Uterus (tissue), 4 donors: ENCODE measurements around the gene BLTP3B. TPM values are rescaled to one million over a fixed set of nuclear protein-coding genes. Genes with fewer than 3 reads are reported as not detected.

Experiments
- DNase-seq, 2 donors: peaks; one replicate each; pipeline ENCODE4 v3.0.0-alpha.2; 2019 to 2020
- H3K27ac ChIP-seq, 2 donors: fragments of 200-600 bp; sonication (generic); 1 replicate in 1 of 2; 2 replicates in 1 of 2; pipeline ENCODE4 v1.5.1; 2016 to 2018
- H3K27me3 ChIP-seq, 2 donors: fragments of 200-600 bp; sonication (generic); one replicate each; pipeline ENCODE4 v1.5.1; 2018 to 2019; ENCODE audit warnings: control low read depth in 1 of 2
- H3K36me3 ChIP-seq, 2 donors: fragments of 200-600 bp; sonication (generic); one replicate each; pipeline ENCODE4 v1.5.1; 2019; ENCODE audit warnings: control low read depth in 1 of 2
- H3K4me1 ChIP-seq, 2 donors: fragments of 200-600 bp; sonication (generic); one replicate each; pipeline ENCODE4 v1.5.1; 2018 to 2019; ENCODE audit warnings: control low read depth in 1 of 2
- H3K4me3 ChIP-seq, 2 donors: fragments of 200-600 bp; sonication (generic); 1 replicate in 1 of 2; 2 replicates in 1 of 2; pipeline ENCODE4 v1.5.1; 2018 to 2019; ENCODE audit warnings: mild to moderate bottlenecking in 1 of 2
- H3K9me3 ChIP-seq, 2 donors: fragments of 200-600 bp; sonication (generic); one replicate each; pipeline ENCODE4 v1.5.1; 2019; ENCODE audit warnings: control low read depth in 1 of 2
- CTCF ChIP-seq, 4 experiments: fragments of 200-600 bp in 2 of 4; fragments of 450-650 bp in 2 of 4; sonication (generic) in 2 of 4; IDR thresholded peaks; one replicate each; pipeline ENCODE4 v1.5.1; 2016 to 2019; ENCODE audit warnings: antibody characterized with exemption in 4 of 4, mild to moderate bottlenecking in 2 of 4, moderate library complexity in 1 of 4
- POLR2A ChIP-seq, 2 donors: fragments of 450-650 bp; IDR thresholded peaks; one replicate each; pipeline ENCODE4 v1.6.1; 2016; ENCODE audit warnings: antibody characterized with exemption in 2 of 2, mild to moderate bottlenecking in 1 of 2, moderate library complexity in 1 of 2
- intact Hi-C: fragments of 100-400 bp; cut with DNase I; formaldehyde crosslinking; loops from one replicate; pipeline ENCODE4 v1.15.1; 2023; ENCODE audit warnings: low total_unique reads
- total RNA-seq, 4 donors: library from RNA; depleted of rRNA in 3 of 4; stranded (reverse); fragments of >200 nt in 3 of 4; gene quantifications; one replicate each; pipeline versions ENCODE4 v1.1.0 to v1.2.4, GENCODE V29; 2014 to 2023
- donor health status: DM: yes; HTN: yes; CAD: no.

BLTP3B gene
- total RNA-seq, 4 donors from 2014 or later = 9.7 to 42.0 (median 25.1) TPM

GRCh38 chr12:100141998-100142850 lies 450 bp downstream of the BLTP3B start:
- H3K27ac ChIP-seq = peak overlapping the region; percentile 93 to 98
- intact Hi-C loops = no loop called here
- peak; percentile 46 for DNase-seq
- peak; percentile 53 to 83 for TF ChIP-seq POLR2A (IDR thresholded peaks at IDR 0.05)
- TF ChIP-seq CTCF (IDR thresholded peaks at IDR 0.05) = no peak
- no peaks in the 10 kb centered on the region for H3K27me3 ChIP-seq
- H3K4me1 ChIP-seq = no peaks in the 10 kb centered on the region
- H3K36me3 ChIP-seq = no peaks in the 10 kb centered on the region
- H3K4me3 ChIP-seq = peak overlapping the region; percentile 68 to 95
- no peaks in the 10 kb centered on the region for H3K9me3 ChIP-seq

GRCh38 chr12:100141666-100141997 lies 1.0 kb downstream of the BLTP3B start:
- no peaks in the 10 kb centered on the region for H3K36me3 ChIP-seq
- DNase-seq = peak; percentile 40 to 65
- H3K27me3 ChIP-seq = no peaks in the 10 kb centered on the region
- H3K27ac ChIP-seq = peak overlapping the region; percentile 93 to 98
- H3K4me1 ChIP-seq = no peaks in the 10 kb centered on the region
- H3K4me3 ChIP-seq = peak overlapping the region; percentile 68 to 95
- no peaks in the 10 kb centered on the region for H3K9me3 ChIP-seq
- TF ChIP-seq CTCF (IDR thresholded peaks at IDR 0.05) (no peak), POLR2A (IDR thresholded peaks at IDR 0.05) (no peak)
- intact Hi-C loops = no loop called here

GRCh38 chr12:100138803-100139098 lies 3.9 kb downstream of the BLTP3B start:
- no peak for DNase-seq
- H3K27me3 ChIP-seq = no peaks in the 10 kb centered on the region
- TF ChIP-seq CTCF (IDR thresholded peaks at IDR 0.05) (no peak), POLR2A (IDR thresholded peaks at IDR 0.05) (no peak)
- H3K9me3 ChIP-seq = no peaks in the 10 kb centered on the region
- H3K4me3 ChIP-seq = no peak overlapping the region
- H3K27ac ChIP-seq = no peak overlapping the region
- H3K4me1 ChIP-seq = no peaks in the 10 kb centered on the region
- intact Hi-C loops = no loop called here
- no peaks in the 10 kb centered on the region for H3K36me3 ChIP-seq

- Histone ChIP-seq H3K4me3 (no peak overlapping the region), H3K9me3 (no peaks in the 10 kb centered on the region), H3K27ac (no peak overlapping the region), H3K27me3 (no peaks in the 10 kb centered on the region), H3K36me3 (no peaks in the 10 kb centered on the region), H3K4me1 (no peaks in the 10 kb centered on the region)
- TF ChIP-seq POLR2A (IDR thresholded peaks at IDR 0.05) (no peak), CTCF (IDR thresholded peaks at IDR 0.05) (peak in 1 of 4 experiments; percentile 8)
- intact Hi-C loops = no loop called here
- DNase-seq = no peak
Measured at GRCh38 chr12:100138048-100138802, 4.4 kb downstream of the BLTP3B start.

- no peak for DNase-seq
- Histone ChIP-seq H3K4me1 (peaks cover 0 to 4% of the 10 kb centered on the region in 2 donors), H3K36me3 (no peaks in the 10 kb centered on the region), H3K4me3 (no peak overlapping the region), H3K27ac (no peak overlapping the region), H3K9me3 (no peaks in the 10 kb centered on the region), H3K27me3 (no peaks in the 10 kb centered on the region)
- TF ChIP-seq POLR2A (IDR thresholded peaks at IDR 0.05) = no peak
- TF ChIP-seq CTCF (IDR thresholded peaks at IDR 0.05) = no peak
- intact Hi-C loops = no loop called here
Measured at GRCh38 chr12:100133200-100133599, 9.5 kb downstream of the BLTP3B start.
